ENCODE measurements around the gene SLC17A7.

SLC17A7 gene

GRCh38 chr19:49441210-49441959, at the start of gene SLC17A7:
Gene SLC17A7 (minus strand): TSS chr19:49441527. CDS start chr19:49441379, 148 bp downstream.
- H3K36me3 Mint-ChIP-seq (ENCODE audit: low read depth) = peaks cover under 1% of the 10 kb centered on the region
- peak within 1 kb of the TSS; percentile 79 to 83 (median 82) for H3K4me3 Mint-ChIP-seq
- peaks cover 27% of the 10 kb centered on the region for H3K4me1 Mint-ChIP-seq
- H3K9me3 Mint-ChIP-seq = no peaks in the 10 kb centered on the region
- H3K27me3 Mint-ChIP-seq (ENCODE audit: low read depth) = peaks cover 77% of the 10 kb centered on the region
- no peak for TF ChIP-seq CTCF (IDR thresholded peaks at IDR 0.05; ENCODE audit: unreplicated experiment in 3 of 3)
- H3K27ac Mint-ChIP-seq = peak within 1 kb of the TSS; percentile 44 to 88 (median 73)

GRCh38 chr19:49490287-49491029, 49.1 kb upstream of the SLC17A7 start:
- H3K4me1 Mint-ChIP-seq = peaks cover 20% of the 10 kb centered on the region
- no peaks in the 10 kb centered on the region for H3K9me3 Mint-ChIP-seq
- no peaks in the 10 kb centered on the region for H3K27me3 Mint-ChIP-seq (ENCODE audit: low read depth)
- peak overlapping the region; percentile 97 to 99 (median 99) for H3K4me3 Mint-ChIP-seq
- peak overlapping the region in 1 of 3 experiments; percentile 53 for H3K27ac Mint-ChIP-seq
- no peak for TF ChIP-seq CTCF (IDR thresholded peaks at IDR 0.05; ENCODE audit: unreplicated experiment in 3 of 3)
- H3K36me3 Mint-ChIP-seq (ENCODE audit: low read depth) = peaks cover 50% of the 10 kb centered on the region

GRCh38 chr19:49489601-49490167, 48.4 kb upstream of the SLC17A7 start:
- H3K27ac Mint-ChIP-seq = peak overlapping the region; percentile 56 to 90 (median 86)
- peak overlapping the region; percentile 97 to 99 (median 99) for H3K4me3 Mint-ChIP-seq
- H3K9me3 Mint-ChIP-seq = no peaks in the 10 kb centered on the region
- TF ChIP-seq CTCF (IDR thresholded peaks at IDR 0.05; ENCODE audit: unreplicated experiment in 3 of 3) = no peak
- no peaks in the 10 kb centered on the region for H3K27me3 Mint-ChIP-seq (ENCODE audit: low read depth)
- peaks cover 50% of the 10 kb centered on the region for H3K36me3 Mint-ChIP-seq (ENCODE audit: low read depth)
- H3K4me1 Mint-ChIP-seq = peaks cover 20% of the 10 kb centered on the region

- H3K27me3 Mint-ChIP-seq (ENCODE audit: low read depth) = no peaks in the 10 kb centered on the region
- peak overlapping the region; percentile 86 to 95 (median 90) for H3K27ac Mint-ChIP-seq
- TF ChIP-seq CTCF (IDR thresholded peaks at IDR 0.05; ENCODE audit: unreplicated experiment in 3 of 3) = no peak
- peak overlapping the region; percentile 97 to 99 (median 99) for H3K4me3 Mint-ChIP-seq
- peaks cover 50% of the 10 kb centered on the region for H3K36me3 Mint-ChIP-seq (ENCODE audit: low read depth)
- H3K9me3 Mint-ChIP-seq = no peaks in the 10 kb centered on the region
- peaks cover 20% of the 10 kb centered on the region for H3K4me1 Mint-ChIP-seq
Measured at GRCh38 chr19:49488863-49489537, 47.7 kb upstream of the SLC17A7 start.

GRCh38 chr19:49488046-49488862, 46.9 kb upstream of the SLC17A7 start:
- Mint-ChIP-seq H3K36me3 (ENCODE audit: low read depth) (peaks cover 50% of the 10 kb centered on the region), H3K4me1 (peaks cover 20% of the 10 kb centered on the region), H3K27ac (peak overlapping the region; percentile 86 to 95 (median 90)), H3K9me3 (no peaks in the 10 kb centered on the region), H3K4me3 (peak overlapping the region; percentile 97 to 99 (median 99)), H3K27me3 (ENCODE audit: low read depth) (no peaks in the 10 kb centered on the region)
- no peak for TF ChIP-seq CTCF (IDR thresholded peaks at IDR 0.05; ENCODE audit: unreplicated experiment in 3 of 3)

Data from nephron (organoid).